RCC 7860 (cell line): Measurements from ENCODE around the gene DPEP2NB.

ENCODE experiments used
- DNase-seq: peaks from one replicate; pipeline ENCODE4 v3.0.0-alpha.2; 2015; ENCODE audit warnings: low spot score
- FAIRE-seq: peaks from 2 replicates; lab custom pipeline; 2012; peaks lifted over from hg19 to GRCh38; lab: Jason Lieb, UNC

DPEP2NB gene

GRCh38 chr16:67964477-67965131 lies 51.1 kb downstream of the DPEP2NB start:
- DNase-seq (no peak), FAIRE-seq (no peak)

DNA sequence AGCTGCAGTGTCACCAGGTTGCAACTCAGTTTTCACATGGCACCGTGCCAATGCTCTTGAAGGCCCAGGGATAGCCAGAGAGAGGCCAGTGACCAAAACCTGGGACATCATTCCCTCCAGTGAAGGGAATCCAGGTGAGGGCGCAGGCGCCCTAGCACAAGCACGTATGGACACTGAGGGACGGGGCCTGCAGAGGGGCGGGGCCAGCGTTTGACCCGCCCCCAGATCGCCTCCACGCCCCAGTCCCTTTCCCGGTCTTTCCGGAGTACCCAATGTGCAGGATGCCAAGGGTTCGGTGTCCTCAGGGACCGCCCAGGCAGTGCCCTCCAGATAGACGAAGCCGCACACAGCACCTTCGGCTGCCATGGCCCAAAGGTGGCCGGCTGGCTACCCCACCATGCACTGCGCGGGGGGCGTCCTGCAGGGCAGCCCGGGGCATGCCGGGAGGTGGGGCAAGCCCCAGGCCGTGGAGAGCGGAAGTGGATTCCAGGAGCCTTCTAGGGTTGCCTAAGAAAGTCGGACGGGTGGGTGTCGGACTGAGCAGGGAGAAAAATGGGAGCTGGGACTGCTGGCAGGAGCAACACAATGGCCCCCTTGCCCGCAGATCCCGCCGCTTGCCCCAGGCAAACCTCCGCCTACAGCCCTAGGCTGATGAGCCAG lies 51.9 kb downstream of the DPEP2NB start:
- FAIRE-seq (no peak), DNase-seq (no peak)
